ENCODE data around the gene CLTB. TPM values are rescaled to one million over a fixed set of nuclear protein-coding genes. Genes with fewer than 3 reads are reported as not detected.

The CLTB gene
- total RNA-seq, 1 experiment from 2014 or later, result 58.6 TPM

GRCh38 chr5:176415240-176415951 is 943 bp downstream of the CLTB start:
- ATAC-seq, result no peak
- CTCF ChIA-PET, result interaction anchor here (0.6 to 1.9 kb wide), 6 partner anchors 33 to 686 kb away, joined by 3 to 7 read pairs (median 5); partner anchors contain the start of genes FAF2 and RNF44
- Histone ChIP-seq H4K20me1 (ENCODE audit: insufficient read depth) (no peaks in the 10 kb centered on the region), H3K79me2 (ENCODE audit: insufficient read depth, low read length) (peaks cover 22% of the 10 kb centered on the region), H3K27me3 (ENCODE audit: insufficient read depth, low read length) (no peaks in the 10 kb centered on the region), H3K4me2 (ENCODE audit: low read length) (peak overlapping the region; percentile 92), H2AFZ (ENCODE audit: low read depth, low read length, poor library complexity, severe bottlenecking) (no peak overlapping the region), H3K9me3 (ENCODE audit: control insufficient read depth in 1 of 2, insufficient read depth in 1 of 2, low read depth in 1 of 2, low read length in 2 of 2) (peaks cover 0 to under 1% of the 10 kb centered on the region in 2 experiments; a peak in 1 of 4 replicates), H3K9ac (ENCODE audit: low read length) (peak overlapping the region; percentile 84), H3K4me1 (ENCODE audit: control insufficient read depth in 1 of 2, insufficient read depth in 2 of 2, low read length in 2 of 2) (peaks cover 21 to 44% of the 10 kb centered on the region in 2 experiments), H3K4me3 (replicated peaks in 1 of 2; ENCODE audit: low read depth in 1 of 2, low read length in 2 of 2) (peak overlapping the region; percentile 71 to 75), H3K27ac (ENCODE audit: low read depth, low read length) (peak overlapping the region; percentile 75), H3K36me3 (ENCODE audit: control insufficient read depth in 1 of 2, insufficient read depth in 2 of 2, low read length in 2 of 2) (no peaks in the 10 kb centered on the region; a peak in 1 of 4 replicates), H3K9me2 (ENCODE audit: insufficient read depth) (no peaks in the 10 kb centered on the region)
- POLR2A ChIA-PET, result no interaction called here
- DNase-seq (ENCODE audit: low read depth, low spot score), result no peak
- intact Hi-C loops (cut with micrococcal nuclease), result loop anchor here (2.0 to 5.0 kb wide), 2 partner anchors 121 to 142 kb away; partner anchors contain the start of gene RNF44
- no peak for TF ChIP-seq CTCF (IDR thresholded peaks at IDR 0.05 in 2 of 3, conservative IDR thresholded peaks at IDR 0.05 in 1 of 3; ENCODE audit: borderline replicate concordance in 1 of 3, insufficient read depth in 1 of 3, low read depth in 2 of 3, low read length in 2 of 3)
- no peak for TF ChIP-seq JUND (IDR thresholded peaks at IDR 0.05)
- no peak for TF ChIP-seq POLR2AphosphoS5 (IDR thresholded peaks at IDR 0.05; ENCODE audit: low read depth, low read length)
- no peak for TF ChIP-seq YY1 (IDR thresholded peaks at IDR 0.05; ENCODE audit: extremely low read depth, insufficient replicate concordance, low read depth, low read length)
- no peak for TF ChIP-seq ELF1 (IDR thresholded peaks at IDR 0.05; ENCODE audit: borderline replicate concordance, low read depth)
- peak; percentile 12; the same call in 1 of the 2 replicates for TF ChIP-seq MAX (IDR thresholded peaks at IDR 0.05)
- TF ChIP-seq CBX3 (IDR thresholded peaks at IDR 0.05; ENCODE audit: low read depth), result 0 out of 2 replicates have a peak, but pooled peaks have one; percentile 29
- no peak for TF ChIP-seq ZBTB33 (IDR thresholded peaks at IDR 0.05; ENCODE audit: extremely low read depth, insufficient replicate concordance, low read length)
- no peak for TF ChIP-seq EGR1 (IDR thresholded peaks at IDR 0.05; ENCODE audit: low read depth)
- no peak for TF ChIP-seq POLR2A (IDR thresholded peaks at IDR 0.05; ENCODE audit: borderline replicate concordance, extremely low read depth, insufficient read depth, insufficient read length)
- TF ChIP-seq TCF7L2 (IDR thresholded peaks at IDR 0.05; ENCODE audit: borderline replicate concordance, extremely low read depth, insufficient read depth, insufficient read length), result no peak
- TF ChIP-seq FOSL1 (IDR thresholded peaks at IDR 0.05; ENCODE audit: low read depth), result no peak
- no TSS peak for BruUV-seq (replicated peaks)
- RAD21 ChIA-PET (ENCODE audit: low non-redundant PET in 1 of 2, low total read pairs in 2 of 2, uncharacterized antibody in 2 of 2, unreplicated experiment in 2 of 2), result no interaction called here
